ENCODE measurements around the gene SMAD5. TPM values are rescaled to one million over a fixed set of nuclear protein-coding genes. Genes with fewer than 3 reads are reported as not detected.

The SMAD5 gene
- total and polyA plus RNA-seq, 2 of the 13 experiments (the other 11 are each of a cell fraction or from before 2014, with no cell fraction given): 27.2 to 48.5 TPM

- TF ChIP-seq ZNF503 (CRISPR knock-in tag; IDR thresholded peaks at IDR 0.05) (no peak), PRDM15 (CRISPR knock-in tag; IDR thresholded peaks at IDR 0.05) (no peak)
Observed at GRCh38 chr5:136098176-136098575, 34.5 kb upstream of the SMAD5 start (continued).

- Histone ChIP-seq H3K27ac (ENCODE audit: extremely low read length, insufficient read depth, low read length) (no peak overlapping the region), H3K36me3 (replicated peaks in 1 of 2; ENCODE audit: control insufficient read depth in 1 of 2, insufficient read depth in 2 of 2, low read length in 2 of 2) (no peaks in the 10 kb centered on the region), H3K4me1 (ENCODE audit: insufficient read depth, low read length) (peaks cover 41% of the 10 kb centered on the region), H3K9me3 (ENCODE audit: low read length) (no peaks in the 10 kb centered on the region), H3K9ac (ENCODE audit: insufficient read depth, low read depth, low read length) (no peak overlapping the region), H3K4me3 (replicated peaks in 1 of 3; ENCODE audit: insufficient read depth in 1 of 3, low read depth in 2 of 3, low read length in 3 of 3) (no peak overlapping the region), H2AFZ (ENCODE audit: low read length) (no peak overlapping the region), H4K20me1 (ENCODE audit: insufficient read depth, low read length) (no peaks in the 10 kb centered on the region), H3K79me2 (ENCODE audit: insufficient read depth, low read length) (no peaks in the 10 kb centered on the region), H3K27me3 (ENCODE audit: control insufficient read depth in 1 of 2, insufficient read depth in 2 of 2, low read length in 2 of 2) (no peaks in the 10 kb centered on the region), H3K4me2 (ENCODE audit: low read depth, low read length) (no peak overlapping the region)
- ChIA-PET CTCF (ENCODE audit: low intra/inter-chr PET ratio, low total read pairs) (no interaction called here), POLR2A (no interaction called here)
- in situ Hi-C loops (cut with HindIII; ENCODE audit: extremely low pct_ligation_motif_present, low pct_unique_long_range_greater_than_20kb): loop anchor here (25.0 kb wide), 1 partner anchor 538 kb away; no protein-coding TSS in a partner anchor
- intact Hi-C loops (cut with micrococcal nuclease; ENCODE audit: unreplicated experiment): no loop called here
- no peak for ATAC-seq
- BruUV-seq (replicated peaks): no TSS peak
- DNase-seq (ENCODE audit: low spot score): no peak
- no peak for FAIRE-seq
- WGBS (ENCODE audit: low lambda C conversion rate): 83% methylated on average over 3 of the region's 3 CpGs
- TF ChIP-seq THAP9 (CRISPR knock-in tag; IDR thresholded peaks at IDR 0.05; ENCODE audit: borderline replicate concordance) (no peak), LCORL (IDR thresholded peaks at IDR 0.05) (no peak), LCORL (CRISPR knock-in tag; IDR thresholded peaks at IDR 0.05) (no peak), ZNF614 (CRISPR knock-in tag; IDR thresholded peaks at IDR 0.05; ENCODE audit: borderline replicate concordance) (no peak), ZNF543 (CRISPR knock-in tag; IDR thresholded peaks at IDR 0.05) (no peak), RXRA (CRISPR knock-in tag; IDR thresholded peaks at IDR 0.05) (no peak), EED (CRISPR knock-in tag; IDR thresholded peaks at IDR 0.05) (no peak), EEA1 (CRISPR knock-in tag; IDR thresholded peaks at IDR 0.05; ENCODE audit: borderline replicate concordance) (no peak), ARID4A (CRISPR knock-in tag; IDR thresholded peaks at IDR 0.05; ENCODE audit: borderline replicate concordance) (no peak)
Observed at GRCh38 chr5:136099870-136100269, 32.8 kb upstream of the SMAD5 start.

Measured in HepG2 (cell line).